GM21619 (cell line): ENCODE data around the gene CLIP1.
"Not testable (repeated sequence)": the region's sequence is repeated elsewhere in the genome, so short reads cannot be mapped to it uniquely, and the experiment has no call there.

Experiments
- ATAC-seq: cut with Tn5 transposase; IDR thresholded peaks from one replicate; pipeline ENCODE4 v1.9.1; 2021; ENCODE audit not compliant: unreplicated experiment

Gene CLIP1

GRCh38 chr12:122260735-122261134, 161.7 kb downstream of the CLIP1 start:
- ATAC-seq = not testable (repeated sequence)

GRCh38 chr12:122258939-122259338, 163.5 kb downstream of the CLIP1 start:
- ATAC-seq = not testable (repeated sequence)

- ATAC-seq = not testable (repeated sequence)
Observed at GRCh38 chr12:122258462-122258861, 164.0 kb downstream of the CLIP1 start.

- ATAC-seq = no peak
Observed at GRCh38 chr12:122250536-122250935, 171.9 kb downstream of the CLIP1 start.

GRCh38 chr12:122250047-122250446, 172.4 kb downstream of the CLIP1 start:
- no peak for ATAC-seq

GRCh38 chr12:122245553-122245952, 176.9 kb downstream of the CLIP1 start:
- ATAC-seq = no peak

GRCh38 chr12:122244565-122245371, 177.7 kb downstream of the CLIP1 start:
- no peak for ATAC-seq

GRCh38 chr12:122243965-122244364, 178.5 kb downstream of the CLIP1 start:
- ATAC-seq = no peak

GRCh38 chr12:122238861-122239260, 183.6 kb downstream of the CLIP1 start:
- no peak for ATAC-seq

GRCh38 chr12:122235741-122236140, 186.7 kb downstream of the CLIP1 start:
- ATAC-seq = no peak

GRCh38 chr12:122232691-122233090, 189.8 kb downstream of the CLIP1 start:
- ATAC-seq = no peak

- ATAC-seq = no peak
Observed at GRCh38 chr12:122230798-122231197, 191.7 kb downstream of the CLIP1 start.

GRCh38 chr12:122228092-122228491, 194.4 kb downstream of the CLIP1 start:
- no peak for ATAC-seq

GRCh38 chr12:122227341-122227740, 195.1 kb downstream of the CLIP1 start:
- ATAC-seq = no peak

GRCh38 chr12:122226366-122227125, 195.9 kb downstream of the CLIP1 start:
- no peak for ATAC-seq

GRCh38 chr12:122225683-122226365, 196.6 kb downstream of the CLIP1 start, which contains the start of gene DIABLO:
TSS of gene DIABLO (minus strand) at chr12:122226052. CDS start at chr12:122226014, 38 bp downstream.
- ATAC-seq = peak; percentile 85
